ENCODE results near the gene ELOB. TPM values are rescaled to one million over a fixed set of nuclear protein-coding genes. Genes with fewer than 3 reads are reported as not detected.

Gene ELOB
- total and polyA plus RNA-seq, 2 of the 13 experiments (the other 11 are each of a cell fraction or from before 2014, with no cell fraction given) = 208 to 225 TPM

DNA sequence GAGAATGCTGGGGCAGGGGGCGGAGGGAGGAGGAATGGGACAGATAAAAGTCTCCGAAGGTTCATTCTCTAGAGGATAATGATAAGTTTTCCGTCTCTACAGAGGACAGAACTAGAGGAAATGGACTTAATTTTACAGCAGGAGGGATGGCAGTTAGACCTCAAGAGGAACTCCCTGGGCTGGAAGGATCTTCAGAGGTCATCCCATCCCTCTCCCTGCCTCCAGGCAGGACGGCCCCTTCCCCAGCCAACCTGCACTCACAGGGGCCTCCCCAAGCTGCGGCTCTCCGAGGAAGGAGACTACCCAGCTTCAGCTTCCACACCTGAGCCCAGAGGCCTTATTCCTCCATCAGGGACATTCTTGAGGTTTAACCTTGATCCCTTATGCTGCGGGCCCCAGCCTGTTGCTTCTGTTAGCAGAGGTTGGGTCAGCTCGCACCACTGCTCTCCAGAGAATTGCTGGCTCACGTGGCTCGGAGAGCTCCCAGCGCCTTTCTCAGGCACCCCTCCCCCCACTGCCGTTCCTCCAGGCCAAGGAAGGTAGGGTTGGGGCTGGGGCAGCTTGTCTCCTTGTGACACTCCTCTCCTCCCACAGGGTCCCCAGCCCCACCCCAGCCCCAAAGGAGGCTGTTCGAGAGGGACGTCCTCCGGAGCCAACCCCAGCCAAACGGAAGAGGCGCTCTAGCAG lies 8.5 kb downstream of the ELOB start (continued):
- no peak for TF ChIP-seq REPIN1 (CRISPR knock-in tag; IDR thresholded peaks at IDR 0.05; ENCODE audit: borderline replicate concordance, low read depth)

- peaks cover 22% of the 10 kb centered on the region for H3K79me2 ChIP-seq (ENCODE audit: insufficient read depth, low read length)
- in situ Hi-C loops (cut with HindIII; ENCODE audit: extremely low pct_ligation_motif_present, low pct_unique_long_range_greater_than_20kb) (no loop called here), intact Hi-C loops (cut with micrococcal nuclease; ENCODE audit: unreplicated experiment) (no loop called here)
- H3K4me1 ChIP-seq (ENCODE audit: insufficient read depth, low read length) = no peaks in the 10 kb centered on the region
- FAIRE-seq (no peak), DNase-seq (ENCODE audit: low spot score) (no peak), ATAC-seq (no peak)
- no peak for TF ChIP-seq NCOR1 (IDR thresholded peaks at IDR 0.05; ENCODE audit: borderline replicate concordance, low read length)
- no peak for TF ChIP-seq ADNP (CRISPR knock-in tag; IDR thresholded peaks at IDR 0.05)
- no peak for TF ChIP-seq ZNF17 (CRISPR knock-in tag; IDR thresholded peaks at IDR 0.05)
- no peak for TF ChIP-seq YEATS2 (CRISPR knock-in tag; IDR thresholded peaks at IDR 0.05; ENCODE audit: borderline replicate concordance)
- no peak for TF ChIP-seq TFDP1 (CRISPR knock-in tag; IDR thresholded peaks at IDR 0.05; ENCODE audit: borderline replicate concordance)
- no peak for TF ChIP-seq ZNF878 (CRISPR knock-in tag; IDR thresholded peaks at IDR 0.05)
- TF ChIP-seq POLR2AphosphoS2 (IDR thresholded peaks at IDR 0.05; ENCODE audit: low read depth, low read length) = peak; percentile 81
- H4K20me1 ChIP-seq (ENCODE audit: insufficient read depth, low read length) = peaks cover 12% of the 10 kb centered on the region
- no peak overlapping the region for H3K27ac ChIP-seq (ENCODE audit: extremely low read length, insufficient read depth, low read length)
- H3K4me2 ChIP-seq (ENCODE audit: low read depth, low read length) = no peak overlapping the region
- no TSS peak for BruUV-seq (replicated peaks)
- H3K36me3 ChIP-seq (replicated peaks in 1 of 2; ENCODE audit: control insufficient read depth in 1 of 2, insufficient read depth in 2 of 2, low read length in 2 of 2) = peaks cover 48 to 94% of the 10 kb centered on the region in 2 experiments
- no peaks in the 10 kb centered on the region for H3K9me3 ChIP-seq (ENCODE audit: low read length)
- CTCF ChIA-PET (ENCODE audit: low intra/inter-chr PET ratio, low total read pairs) = no interaction called here
- POLR2A ChIA-PET = interaction anchor here (3.5 kb wide), 1 partner anchor 15 kb away, joined by 15 read pairs; the partner anchor contains the start of gene SRRM2
- WGBS (ENCODE audit: low lambda C conversion rate) = 97% methylated on average over 14 of the region's 14 CpGs
- no peak overlapping the region for H2AFZ ChIP-seq (ENCODE audit: low read length)
- no peak overlapping the region for H3K9ac ChIP-seq (ENCODE audit: insufficient read depth, low read depth, low read length)
- H3K27me3 ChIP-seq (ENCODE audit: control insufficient read depth in 1 of 2, insufficient read depth in 2 of 2, low read length in 2 of 2) = no peaks in the 10 kb centered on the region
- no peak overlapping the region for H3K4me3 ChIP-seq (replicated peaks in 1 of 3; ENCODE audit: insufficient read depth in 1 of 3, low read depth in 2 of 3, low read length in 3 of 3)
These were observed 9.2 kb downstream of the ELOB start for GRCh38 chr16:2767891-2768290.

Data from HepG2 (cell line).